B cell (primary cell): ENCODE results near the gene PXDC1. TPM values are rescaled to one million over a fixed set of nuclear protein-coding genes. Genes with fewer than 3 reads are reported as not detected.

Experiments
- ATAC-seq: fragments of 200-7000 bp; cut with Tn5 transposase; one replicate; pipeline ENCODE4 v1.10.0; 2021; ENCODE audit warnings: low read depth, mild to moderate bottlenecking, moderate number of reproducible peaks, moderate library complexity
- CTCF ChIA-PET: fragments of 350-600 bp; sonication (Branson Sonifier 250); formaldehyde crosslinking; loops from one replicate; lab custom pipeline; 2021; ENCODE audit warnings: antibody characterized with exemption, inconsistent platforms; lab: Charles Lee
- POLR2A ChIA-PET: fragments of 350-600 bp; sonication (Branson Sonifier 250); formaldehyde crosslinking; loops from one replicate; lab custom pipeline; 2021; ENCODE audit warnings: antibody characterized with exemption; lab: Charles Lee
- DNase-seq: peaks from one replicate; pipeline ENCODE4 v3.0.0; 2013
- H2AFZ ChIP-seq: 2 replicates; pipeline ENCODE4 v1.6.1; 2012; ENCODE audit warnings: mild to moderate bottlenecking, low read depth, low read length; ENCODE audit not compliant: insufficient read depth, poor library complexity, severe bottlenecking
- H3K27ac ChIP-seq, 2 donors: 1 replicate in 1 of 2; 2 replicates in 1 of 2; pipeline ENCODE4 v1.5.1; 2012 to 2013; ENCODE audit warnings: low read length in 2 of 2, mild to moderate bottlenecking in 2 of 2, moderate library complexity in 1 of 2
- H3K27me3 ChIP-seq, 4 experiments: fragments of 200-600 bp in 1 of 4; sonication (generic) in 1 of 4; replicated peaks in 1 of 4; 1 replicate in 2 of 4; 2 replicates in 2 of 4; pipeline versions ENCODE4 v1.6.1 to v1.7.0; 2013 to 2016; ENCODE audit warnings: low read length in 3 of 4, mild to moderate bottlenecking in 2 of 4, mixed read lengths in 1 of 4, moderate library complexity in 1 of 4; ENCODE audit not compliant: insufficient read depth in 4 of 4, control insufficient read depth in 3 of 4; ENCODE audit errors: control extremely low read depth in 1 of 4
- H3K36me3 ChIP-seq, 2 experiments: replicated peaks in 1 of 2; 1 replicate in 1 of 2; 2 replicates in 1 of 2; pipeline versions ENCODE4 v1.6.1 to v1.7.1; 2013; ENCODE audit warnings: low read length in 1 of 2; ENCODE audit not compliant: insufficient read depth in 2 of 2, control insufficient read depth in 1 of 2; ENCODE audit errors: control extremely low read depth in 1 of 2, extremely low read depth in 1 of 2
- H3K4me1 ChIP-seq, 2 donors: fragments of 200-600 bp in 1 of 2; sonication (generic) in 1 of 2; 1 replicate in 1 of 2; 2 replicates in 1 of 2; pipeline versions ENCODE4 v1.5.1 to v1.6.1; 2013 to 2017; ENCODE audit warnings: low read length in 2 of 2; ENCODE audit not compliant: control insufficient read depth in 2 of 2, insufficient read depth in 2 of 2
- H3K4me2 ChIP-seq: replicated peaks from 2 replicates; pipeline ENCODE3; 2012; ENCODE audit warnings: mild to moderate bottlenecking, low read depth, low read length; ENCODE audit not compliant: poor library complexity, severe bottlenecking
- H3K4me3 ChIP-seq, 5 experiments: fragments of 200-600 bp in 1 of 5; sonication (generic) in 1 of 5; 1 replicate in 3 of 5; 2 replicates in 2 of 5; pipeline versions ENCODE4 v1.5.1 to v1.7.0; 2011 to 2016; ENCODE audit warnings: low read length in 4 of 5, mild to moderate bottlenecking in 4 of 5, low read depth in 2 of 5, control low read depth in 1 of 5, moderate library complexity in 1 of 5; ENCODE audit not compliant: insufficient read depth in 1 of 5; ENCODE audit errors: control extremely low read depth in 1 of 5, extremely low read depth in 1 of 5
- H3K79me2 ChIP-seq: fragments of 200-600 bp; sonication (generic); one replicate; pipeline ENCODE4 v1.6.0; 2016; ENCODE audit warnings: low read length; ENCODE audit not compliant: control insufficient read depth, insufficient read depth
- H3K9ac ChIP-seq: fragments of 200-600 bp; sonication (generic); 2 replicates; pipeline ENCODE4 v1.6.1; 2017; ENCODE audit warnings: mild to moderate bottlenecking, low read length, moderate library complexity
- H3K9me3 ChIP-seq, 3 donors: one replicate each; pipeline versions ENCODE4 v1.6.1 to v1.7.1; 2013; ENCODE audit warnings: low read length in 2 of 3; ENCODE audit not compliant: control insufficient read depth in 2 of 3, insufficient read depth in 1 of 3; ENCODE audit errors: control extremely low read depth in 1 of 3
- H4K20me1 ChIP-seq: 2 replicates; pipeline ENCODE4 v1.6.0; 2012; ENCODE audit warnings: mild to moderate bottlenecking, low read length; ENCODE audit not compliant: insufficient read depth, control insufficient read depth, poor library complexity, severe bottlenecking
- H3K27ac Mint-ChIP-seq: one replicate; pipeline ENCODE4 v1.8.0; 2021; ENCODE audit warnings: mixed read lengths
- H3K27me3 Mint-ChIP-seq: one replicate; pipeline ENCODE4 v1.8.0; 2021; ENCODE audit warnings: mixed read lengths
- H3K4me1 Mint-ChIP-seq: one replicate; pipeline ENCODE4 v1.8.0; 2021; ENCODE audit warnings: mixed read lengths
- H3K4me3 Mint-ChIP-seq: one replicate; pipeline ENCODE4 v1.8.0; 2021; ENCODE audit warnings: mixed read lengths
- H3K9me3 Mint-ChIP-seq: one replicate; pipeline ENCODE4 v1.8.0; 2022; ENCODE audit warnings: mixed read lengths; ENCODE audit not compliant: insufficient read depth
- EZH2 ChIP-seq: IDR thresholded peaks from 2 replicates; pipeline ENCODE4 v1.6.1; 2012; ENCODE audit warnings: borderline replicate concordance, low read depth, mild to moderate bottlenecking, moderate library complexity, low read length; ENCODE audit not compliant: insufficient read depth, poor library complexity, severe bottlenecking
- WGBS: methylation state at CpG from one replicate; pipeline ENCODE4 v1.1.5; 2013; ENCODE audit warnings: missing lambda C conversion rate; ENCODE audit not compliant: insufficient coverage; 5-methylcytosine and 5-hydroxymethylcytosine counted together
- intact Hi-C: fragments of 100-400 bp; cut with micrococcal nuclease; formaldehyde crosslinking; loops from one replicate; pipeline ENCODE4 v1.10.0; 2022
- polyA plus RNA-seq: library from polyadenylated mRNA; depleted of rRNA; stranded (reverse); fragments of >200 nt; gene quantifications from 2 replicates; pipeline ENCODE4 v1.2.3, GENCODE V29; 2012
- total RNA-seq, 2 donors: library from RNA; stranded (reverse); fragments of 120-200 nt in 1 of 2; gene quantifications; 1 replicate in 1 of 2; 2 replicates in 1 of 2; pipeline versions ENCODE4 v1.2.3 to v1.2.4, GENCODE V29; 2013 to 2022
- TF ChIP-seq, protein P1 (sequence below): fragments of 200-600 bp; IDR thresholded peaks from one replicate; pipeline ENCODE4 v1.8.0; 2022; ENCODE audit warnings: antibody characterized with exemption, mild to moderate bottlenecking

PXDC1 gene
- total and polyA plus RNA-seq, 2 donors (not counting 1 experiment from before 2014, with no cell fraction given) = 4.7 to 18.9 TPM

DNA sequence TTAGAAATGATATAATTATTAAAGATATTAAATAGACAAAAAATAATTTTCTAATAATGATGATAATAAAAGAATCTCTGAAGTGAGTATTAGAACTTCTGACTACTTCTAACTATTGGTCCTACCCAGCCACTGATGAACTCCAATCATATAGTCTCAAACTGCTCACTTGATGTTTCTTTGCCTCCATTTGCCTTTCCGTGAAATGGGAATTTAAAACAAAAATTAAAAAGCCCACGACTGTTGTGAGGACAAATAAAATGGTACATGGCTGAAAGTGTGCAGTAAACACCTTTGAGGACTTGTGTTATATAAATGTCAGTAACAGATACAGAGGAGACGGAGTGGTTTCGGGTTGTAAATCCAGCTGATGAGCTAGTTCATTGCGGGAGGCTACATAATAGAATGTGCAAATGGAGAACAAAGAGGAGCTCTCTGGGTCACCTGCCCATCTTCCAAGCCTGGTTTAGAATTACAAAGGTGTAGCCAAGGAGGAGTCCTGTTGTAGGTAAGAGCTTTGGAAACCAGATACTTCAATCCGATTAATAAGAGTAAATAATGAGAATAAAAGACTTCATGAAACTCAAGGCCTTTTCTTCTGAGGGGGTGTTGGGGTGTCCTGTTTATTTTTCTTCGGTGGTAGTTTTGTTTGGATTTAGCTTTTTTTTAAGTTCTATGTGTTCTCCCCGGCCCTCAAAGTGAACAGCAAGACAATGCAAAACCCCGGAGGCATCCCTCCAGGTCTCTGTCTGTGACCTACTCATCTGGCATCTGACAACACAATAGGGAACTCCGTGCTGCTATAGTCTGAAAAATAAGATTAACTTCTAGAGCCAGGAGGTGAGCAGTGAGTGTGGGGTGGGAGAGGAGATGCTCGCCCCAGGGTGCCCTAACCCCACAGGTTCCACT, 4.4 kb upstream of the PXDC1 start:
- H3K27me3 Mint-ChIP-seq = peaks cover 7% of the 10 kb centered on the region
- Histone ChIP-seq H3K9me3 (peaks cover 0 to 12% (median 0%) of the 10 kb centered on the region in 3 donors), H3K4me2 (peak overlapping the region; percentile 48), H3K4me1 (peaks cover 20 to 27% of the 10 kb centered on the region in 2 donors), H3K36me3 (no peaks in the 10 kb centered on the region), H3K27ac (peak overlapping the region; percentile 39 to 49), H3K4me3 (no peak overlapping the region), H4K20me1 (no peaks in the 10 kb centered on the region), H3K79me2 (no peaks in the 10 kb centered on the region), H3K27me3 (peaks cover 0 to 19% (median 5%) of the 10 kb centered on the region in 4 experiments), H3K9ac (no peak overlapping the region), H2AFZ (peak overlapping the region; percentile 33)
- H3K9me3 Mint-ChIP-seq = no peaks in the 10 kb centered on the region
- WGBS = 87% methylated on average over 6 of the region's 11 CpGs
- H3K4me1 Mint-ChIP-seq = peaks cover 28% of the 10 kb centered on the region
- peak overlapping the region; percentile 27 for H3K4me3 Mint-ChIP-seq
- intact Hi-C loops = no loop called here
- TF ChIP-seq EZH2 = no peak
- TF ChIP-seq, protein P1, sequence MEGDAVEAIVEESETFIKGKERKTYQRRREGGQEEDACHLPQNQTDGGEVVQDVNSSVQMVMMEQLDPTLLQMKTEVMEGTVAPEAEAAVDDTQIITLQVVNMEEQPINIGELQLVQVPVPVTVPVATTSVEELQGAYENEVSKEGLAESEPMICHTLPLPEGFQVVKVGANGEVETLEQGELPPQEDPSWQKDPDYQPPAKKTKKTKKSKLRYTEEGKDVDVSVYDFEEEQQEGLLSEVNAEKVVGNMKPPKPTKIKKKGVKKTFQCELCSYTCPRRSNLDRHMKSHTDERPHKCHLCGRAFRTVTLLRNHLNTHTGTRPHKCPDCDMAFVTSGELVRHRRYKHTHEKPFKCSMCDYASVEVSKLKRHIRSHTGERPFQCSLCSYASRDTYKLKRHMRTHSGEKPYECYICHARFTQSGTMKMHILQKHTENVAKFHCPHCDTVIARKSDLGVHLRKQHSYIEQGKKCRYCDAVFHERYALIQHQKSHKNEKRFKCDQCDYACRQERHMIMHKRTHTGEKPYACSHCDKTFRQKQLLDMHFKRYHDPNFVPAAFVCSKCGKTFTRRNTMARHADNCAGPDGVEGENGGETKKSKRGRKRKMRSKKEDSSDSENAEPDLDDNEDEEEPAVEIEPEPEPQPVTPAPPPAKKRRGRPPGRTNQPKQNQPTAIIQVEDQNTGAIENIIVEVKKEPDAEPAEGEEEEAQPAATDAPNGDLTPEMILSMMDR = no peak
- POLR2A ChIA-PET = interaction anchor here (0.7 to 1.0 kb wide), 3 partner anchors 10 to 93 kb away, joined by 5 to 7 read pairs (median 7); partner anchors contain the start of gene FAM50B
- no peak for DNase-seq
- CTCF ChIA-PET = interaction anchor here (0.7 to 3.3 kb wide), 8 partner anchors 10 to 223 kb away, joined by 3 to 18 read pairs (median 7); partner anchors contain the start of gene FAM50B
- ATAC-seq = peak; percentile 28
- H3K27ac Mint-ChIP-seq = peak overlapping the region; percentile 89
